GM18873 (cell line): ENCODE measurements around the gene MIDN.

Experiments
- ATAC-seq: cut with Tn5 transposase; IDR thresholded peaks from one replicate; pipeline ENCODE4 v1.9.1; 2021; ENCODE audit warnings: mild to moderate bottlenecking, moderate library complexity, moderate number of reproducible peaks; ENCODE audit not compliant: unreplicated experiment, low FRiP score

MIDN gene

DNA sequence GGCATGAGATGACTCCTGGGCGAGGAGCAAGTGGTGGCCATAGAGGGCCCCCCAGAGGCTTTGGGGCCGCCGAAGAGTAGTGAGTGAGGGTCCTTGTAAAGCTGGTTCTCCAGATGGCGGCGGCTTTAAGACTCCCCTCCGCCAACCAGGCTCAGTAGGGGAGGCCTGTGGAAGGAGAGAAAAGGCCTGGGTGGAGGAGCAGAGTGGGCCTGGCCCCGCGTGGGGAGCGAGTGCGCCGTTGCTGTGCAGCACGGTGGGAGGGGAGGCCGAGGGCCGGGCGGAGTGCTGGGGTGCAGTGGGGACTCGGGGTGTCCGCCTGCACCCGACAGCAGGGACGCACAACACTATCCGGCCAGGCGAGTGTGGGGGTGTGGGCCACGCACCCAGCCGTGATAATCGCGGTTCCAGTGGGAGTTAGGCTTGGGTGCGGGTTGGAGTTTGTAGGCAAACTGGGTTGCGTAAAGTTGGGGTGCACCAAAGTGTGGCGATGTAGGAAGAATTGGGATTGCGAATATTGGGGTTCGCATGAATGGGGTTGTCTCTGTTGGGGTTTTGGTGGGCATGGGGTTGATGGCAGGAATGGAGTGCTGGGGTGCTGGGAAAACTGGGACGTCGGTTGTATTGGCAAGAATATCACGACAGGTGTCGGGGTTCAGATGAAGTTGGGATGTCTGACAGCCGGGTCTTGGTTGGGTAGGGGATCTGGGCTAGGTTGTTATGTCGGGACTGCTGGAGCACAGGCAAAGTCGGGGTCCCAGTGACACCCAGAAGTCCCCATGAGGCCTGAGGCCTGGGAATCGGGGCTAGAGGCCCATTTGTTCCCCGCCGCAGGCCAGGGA lies 20.1 kb downstream of the MIDN start:
- no peak for ATAC-seq

DNA sequence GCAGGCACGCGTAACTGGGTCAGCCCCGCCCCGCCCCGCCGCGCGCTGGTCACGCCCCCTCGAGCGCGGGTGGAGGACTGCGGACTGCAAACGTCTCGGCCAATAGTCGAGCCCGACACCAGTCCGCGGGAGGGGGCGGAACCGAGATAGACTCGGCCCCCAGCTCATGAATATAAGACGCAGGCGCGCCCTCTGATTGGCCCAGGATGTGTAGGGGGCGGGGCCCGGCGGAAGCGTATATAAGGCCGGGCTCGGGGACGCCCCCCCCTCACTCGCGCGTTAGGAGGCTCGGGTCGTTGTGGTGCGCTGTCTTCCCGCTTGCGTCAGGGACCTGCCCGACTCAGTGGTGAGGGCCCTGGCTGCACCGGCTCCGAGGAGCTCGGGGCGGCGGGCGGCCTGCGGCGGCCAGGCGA lies 20.7 kb downstream of the MIDN start, which contains the start of gene CIRBP:
CIRBP (plus strand) TSS at position 268 of the 413 bp plus-strand sequence. CDS start 1,602 bp downstream, outside the sequence.
- peak; percentile 58 for ATAC-seq

DNA sequence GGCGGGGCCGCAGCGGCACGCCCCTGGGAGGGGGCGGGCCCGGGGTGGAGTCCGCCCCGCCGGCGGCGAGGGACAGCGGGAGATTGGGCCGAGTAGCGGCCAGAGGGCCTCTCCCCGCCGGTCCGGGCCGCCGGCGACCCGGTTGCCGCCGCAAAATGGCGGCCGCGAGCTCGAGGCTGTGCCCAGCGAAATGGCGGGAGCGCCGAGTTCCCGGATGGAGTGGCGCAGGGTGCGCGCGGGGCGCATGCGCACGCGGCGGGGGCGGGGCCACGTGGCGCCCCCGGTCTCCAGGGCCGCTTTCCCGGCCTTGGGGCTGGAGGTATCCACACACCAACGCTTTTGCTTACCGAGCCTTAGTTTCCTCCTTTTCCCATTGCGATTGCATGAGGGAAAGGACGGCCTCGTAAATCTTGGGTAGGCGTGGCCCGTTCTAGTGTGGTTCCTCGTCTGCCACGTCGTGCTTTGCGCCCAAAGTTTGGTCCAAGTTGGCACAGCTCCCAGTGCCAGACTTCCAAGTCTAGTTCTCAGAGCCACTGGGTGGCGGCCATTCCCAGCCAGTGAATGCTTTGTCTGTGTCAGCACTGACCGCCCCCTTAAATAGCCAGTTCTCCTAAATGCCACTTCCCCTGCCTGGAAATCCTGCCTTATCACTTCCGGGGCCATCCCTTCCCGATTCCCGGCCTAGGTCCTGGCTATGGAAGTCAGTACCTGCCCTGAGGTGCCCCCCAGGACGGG lies 21.3 kb downstream of the MIDN start:
- ATAC-seq, result peak; percentile 7

DNA sequence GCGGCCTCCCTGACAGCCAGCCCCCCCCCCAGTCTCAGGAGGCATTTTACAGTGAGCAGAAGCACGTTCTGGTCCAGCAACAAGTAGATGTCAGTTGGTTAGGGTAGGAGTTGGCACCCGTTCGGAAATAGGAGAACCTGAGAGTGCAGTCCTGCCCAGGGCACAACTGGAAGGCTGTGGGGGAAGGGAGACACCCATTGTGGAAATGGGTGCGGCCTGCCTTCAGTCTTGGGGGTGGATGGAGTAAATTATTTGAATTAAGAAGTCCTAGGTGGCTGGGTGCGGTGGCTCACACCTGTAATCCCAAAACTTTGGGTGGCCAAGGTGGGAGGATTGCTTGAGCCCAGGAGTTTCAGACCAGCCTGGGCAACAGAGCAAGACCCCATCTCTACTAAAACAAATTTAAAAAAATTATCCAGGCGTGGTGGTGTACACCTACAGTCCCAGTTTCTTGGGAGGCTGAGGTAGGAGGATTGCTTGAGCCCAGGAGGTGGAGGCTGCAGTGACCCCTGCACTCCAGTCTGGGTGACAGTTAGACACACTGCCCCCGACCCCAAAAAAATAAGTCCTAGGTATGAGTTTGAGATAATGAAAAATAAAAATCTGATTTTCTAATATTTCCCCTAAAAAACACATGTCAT lies 21.9 kb downstream of the MIDN start:
- ATAC-seq, result no peak

DNA sequence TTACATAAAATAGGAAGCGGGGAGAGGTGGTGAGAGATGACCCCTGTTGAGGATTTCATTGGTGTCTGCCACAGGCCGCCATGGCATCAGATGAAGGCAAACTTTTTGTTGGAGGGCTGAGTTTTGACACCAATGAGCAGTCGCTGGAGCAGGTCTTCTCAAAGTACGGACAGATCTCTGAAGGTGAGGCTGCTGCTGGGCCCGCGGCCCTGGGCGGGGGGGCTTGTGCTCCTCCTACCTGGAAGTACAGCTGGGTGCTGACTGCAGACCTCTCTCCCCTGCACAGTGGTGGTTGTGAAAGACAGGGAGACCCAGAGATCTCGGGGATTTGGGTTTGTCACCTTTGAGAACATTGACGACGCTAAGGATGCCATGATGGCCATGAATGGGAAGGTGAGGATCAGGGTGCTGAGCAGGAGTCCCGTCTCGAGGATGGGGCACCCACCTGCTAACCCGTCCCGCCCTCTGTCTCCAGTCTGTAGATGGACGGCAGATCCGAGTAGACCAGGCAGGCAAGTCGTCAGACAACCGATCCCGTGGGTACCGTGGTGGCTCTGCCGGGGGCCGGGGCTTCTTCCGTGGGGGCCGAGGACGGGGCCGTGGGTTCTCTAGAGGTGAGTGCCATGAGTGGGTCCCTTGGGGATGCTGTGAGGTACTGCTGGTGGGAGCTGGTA lies 22.6 kb downstream of the MIDN start:
- ATAC-seq, result no peak

DNA sequence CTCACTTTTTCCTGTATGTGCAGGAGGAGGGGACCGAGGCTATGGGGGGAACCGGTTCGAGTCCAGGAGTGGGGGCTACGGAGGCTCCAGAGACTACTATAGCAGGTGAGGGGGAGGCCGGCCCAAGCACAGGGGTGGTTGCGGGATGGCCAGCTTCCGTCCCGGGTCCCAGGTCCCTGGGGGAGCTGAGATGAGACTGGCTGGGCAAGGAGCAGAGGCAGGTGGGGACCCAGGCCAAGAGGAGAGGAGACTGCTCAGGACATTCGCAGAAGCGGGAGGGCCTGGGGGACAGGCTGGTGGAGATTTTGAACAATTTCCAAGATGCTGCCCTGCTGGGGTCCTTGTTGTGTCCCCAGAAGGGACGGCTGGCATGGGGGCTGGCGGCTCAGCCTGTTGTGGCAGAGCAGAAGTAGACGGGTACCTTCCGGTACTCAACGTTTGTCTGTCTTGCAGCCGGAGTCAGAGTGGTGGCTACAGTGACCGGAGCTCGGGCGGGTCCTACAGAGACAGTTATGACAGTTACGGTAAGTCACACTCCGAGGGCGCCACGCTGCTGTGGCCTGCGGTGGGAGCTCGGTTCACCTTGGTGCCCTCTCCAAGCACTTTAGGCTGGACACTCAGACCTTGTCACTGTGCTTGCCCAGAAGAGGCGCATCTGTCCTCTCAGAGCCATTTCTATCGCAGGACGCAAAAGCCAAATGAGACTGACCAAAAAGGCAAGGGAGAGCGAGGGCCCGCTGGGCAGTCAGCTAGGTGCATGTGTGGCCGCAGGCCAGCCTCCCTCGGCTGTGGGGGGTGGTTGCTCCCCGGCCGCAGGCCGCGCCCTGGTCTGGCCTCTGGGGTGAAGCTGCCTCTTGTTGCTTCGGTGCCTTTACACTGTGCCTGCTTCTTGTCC lies 23.4 kb downstream of the MIDN start:
- no peak for ATAC-seq

DNA sequence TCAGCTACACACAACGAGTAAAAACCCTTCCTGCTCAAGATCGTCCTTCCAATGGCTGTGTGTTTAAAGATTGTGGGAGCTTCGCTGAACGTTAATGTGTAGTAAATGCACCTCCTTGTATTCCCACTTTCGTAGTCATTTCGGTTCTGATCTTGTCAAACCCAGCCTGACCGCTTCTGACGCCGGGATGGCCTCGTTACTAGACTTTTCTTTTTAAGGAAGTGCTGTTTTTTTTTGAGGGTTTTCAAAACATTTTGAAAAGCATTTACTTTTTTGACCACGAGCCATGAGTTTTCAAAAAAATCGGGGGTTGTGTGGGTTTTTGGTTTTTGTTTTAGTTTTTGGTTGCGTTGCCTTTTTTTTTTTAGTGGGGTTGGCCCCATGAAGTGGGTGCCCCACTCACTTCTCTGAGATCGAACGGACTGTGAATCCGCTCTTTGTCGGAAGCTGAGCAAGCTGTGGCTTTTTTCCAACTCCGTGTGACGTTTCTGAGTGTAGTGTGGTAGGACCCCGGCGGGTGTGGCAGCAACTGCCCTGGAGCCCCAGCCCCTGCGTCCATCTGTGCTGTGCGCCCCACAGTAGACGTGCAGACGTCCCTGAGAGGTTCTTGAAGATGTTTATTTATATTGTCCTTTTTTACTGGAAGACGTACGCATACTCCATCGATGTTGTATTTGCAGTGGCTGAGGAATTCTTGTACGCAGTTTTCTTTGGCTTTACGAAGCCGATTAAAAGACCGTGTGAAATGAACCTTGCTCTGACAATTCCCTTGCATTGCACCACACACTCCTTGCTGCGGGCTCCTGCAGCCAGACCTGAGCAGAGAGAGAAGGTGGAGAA lies 24.3 kb downstream of the MIDN start:
- no peak for ATAC-seq

DNA sequence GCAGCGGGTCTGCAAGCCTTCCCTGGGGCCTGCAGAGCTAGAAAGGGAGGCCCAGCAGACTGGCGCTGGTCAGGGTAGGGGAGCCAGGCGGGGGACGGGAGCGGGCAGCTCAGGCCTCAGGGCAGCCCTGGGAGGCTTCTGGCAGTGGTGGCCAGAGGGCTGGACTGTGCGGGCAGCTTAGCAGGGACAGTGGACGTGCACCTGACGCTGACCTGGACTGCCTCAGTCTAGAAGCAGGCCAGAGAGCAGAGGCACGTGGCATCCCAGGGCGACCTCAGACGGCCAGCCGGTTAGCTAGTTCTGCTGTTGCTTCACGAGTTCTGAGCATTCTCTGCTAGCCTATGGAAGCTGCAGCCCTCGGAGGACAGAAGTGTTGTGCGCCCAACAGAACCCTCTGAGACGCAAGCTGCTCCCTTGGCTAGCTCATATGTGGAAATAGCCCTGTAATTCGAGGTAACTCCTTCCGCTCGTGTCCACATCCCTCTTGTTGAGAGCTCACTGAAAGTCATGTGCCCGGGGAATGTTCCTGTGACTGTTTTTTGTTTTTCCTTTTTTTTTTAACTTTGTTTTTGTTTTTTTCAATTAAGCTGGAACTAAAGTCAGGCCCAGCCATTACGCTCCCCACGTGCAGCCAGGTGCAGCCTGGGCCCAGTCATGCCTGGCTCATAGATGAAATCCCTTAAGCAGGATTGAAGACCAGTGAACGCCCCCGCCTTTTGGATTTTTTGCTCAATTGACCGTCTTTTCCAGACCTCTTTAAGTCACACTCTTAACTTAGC lies 25.1 kb downstream of the MIDN start:
- no peak for ATAC-seq

DNA sequence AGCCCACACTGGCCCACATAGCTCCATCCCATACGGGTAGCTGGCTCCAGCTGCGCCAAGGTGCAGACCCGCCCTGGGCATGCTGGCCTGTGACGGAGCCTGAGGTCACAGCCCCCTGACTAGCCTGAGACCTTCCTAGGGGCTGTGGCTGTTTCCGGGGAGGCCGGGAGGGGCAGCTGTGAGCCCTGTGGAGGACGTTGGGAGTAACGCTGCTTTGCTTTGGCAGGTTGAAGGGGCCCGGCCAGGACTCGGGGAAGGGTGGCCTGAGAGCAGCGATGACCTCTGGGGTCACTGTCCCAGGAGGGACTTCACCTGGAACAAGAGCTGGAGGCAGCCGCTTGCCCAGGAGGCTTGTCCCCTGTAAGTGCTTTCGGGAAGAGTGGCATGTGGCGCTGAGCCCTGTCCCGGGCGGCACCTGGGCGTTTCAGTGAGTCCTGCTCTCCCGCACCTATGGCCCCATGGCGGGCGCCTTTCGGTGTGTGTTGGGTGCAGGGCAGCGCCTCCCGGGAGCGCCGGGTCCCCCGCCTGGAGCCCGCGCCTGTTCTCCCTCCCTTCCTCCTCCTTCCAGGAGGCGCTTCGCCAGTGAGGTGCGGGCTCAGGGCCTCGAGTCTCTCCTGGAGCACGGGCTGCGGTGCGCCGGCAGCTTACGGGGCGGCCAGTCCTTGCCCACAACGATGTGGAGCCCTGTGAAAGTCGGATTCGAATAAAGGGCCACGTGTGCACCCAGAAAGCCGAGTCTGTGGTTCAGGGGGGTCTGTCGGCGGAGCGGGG lies 25.9 kb downstream of the MIDN start:
- no peak for ATAC-seq

DNA sequence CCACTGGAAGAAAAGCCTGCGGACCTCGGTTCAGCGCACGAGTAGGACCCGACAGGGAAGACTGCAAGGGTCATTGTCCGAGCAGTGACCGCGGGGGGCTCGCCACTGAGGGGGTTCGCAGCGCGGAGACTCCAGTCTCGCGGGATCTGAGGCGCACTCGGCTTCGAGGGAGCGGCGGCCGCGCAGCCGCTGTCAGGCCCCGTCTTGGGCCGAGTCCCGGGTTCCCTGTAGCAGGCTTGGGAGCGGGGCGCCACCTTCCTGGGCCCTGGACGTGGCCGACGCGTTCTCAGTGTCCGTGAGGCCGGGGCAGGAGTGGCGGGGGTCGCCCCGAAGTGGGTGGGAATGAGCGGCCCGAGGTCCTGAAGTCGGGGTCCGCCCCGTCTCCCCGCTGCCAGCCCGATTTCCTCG lies 26.5 kb downstream of the MIDN start:
- no peak for ATAC-seq

DNA sequence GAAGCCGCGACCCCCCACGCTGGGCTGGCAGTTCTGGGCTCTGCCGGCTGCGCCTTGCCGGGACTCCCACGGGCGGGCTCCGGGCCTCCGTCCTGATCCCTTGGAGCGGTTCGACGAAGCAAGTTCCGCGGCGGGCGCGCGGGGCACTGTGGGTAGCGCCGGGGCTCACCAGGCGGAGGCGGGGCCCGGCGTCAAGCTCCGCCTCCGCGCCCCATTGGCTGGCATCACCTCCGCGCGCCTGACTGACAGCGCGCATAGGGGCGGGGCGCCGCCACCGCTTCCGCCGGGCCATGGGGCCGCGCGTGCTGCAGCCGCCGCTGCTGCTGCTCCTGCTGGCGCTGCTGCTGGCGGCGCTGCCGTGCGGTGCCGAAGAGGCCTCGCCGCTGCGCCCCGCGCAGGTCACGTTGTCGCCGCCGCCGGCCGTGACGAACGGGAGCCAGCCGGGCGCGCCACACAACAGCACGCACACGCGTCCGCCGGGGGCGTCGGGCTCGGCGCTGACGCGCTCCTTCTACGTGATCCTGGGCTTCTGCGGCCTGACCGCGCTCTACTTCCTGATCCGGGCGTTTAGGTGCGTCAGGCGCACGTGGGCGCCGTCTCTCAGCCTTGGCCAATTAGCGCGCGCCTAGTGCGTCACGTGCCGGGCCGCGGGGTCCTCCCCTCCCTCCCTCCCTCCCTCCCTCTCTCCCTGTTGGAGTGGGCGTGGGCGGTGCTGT lies 27.0 kb downstream of the MIDN start, which contains the start of gene FAM174C:
FAM174C (plus strand) TSS at position 271 of the 716 bp plus-strand sequence; CDS start at position 291, 20 bp downstream.
- peak; percentile 57 for ATAC-seq

DNA sequence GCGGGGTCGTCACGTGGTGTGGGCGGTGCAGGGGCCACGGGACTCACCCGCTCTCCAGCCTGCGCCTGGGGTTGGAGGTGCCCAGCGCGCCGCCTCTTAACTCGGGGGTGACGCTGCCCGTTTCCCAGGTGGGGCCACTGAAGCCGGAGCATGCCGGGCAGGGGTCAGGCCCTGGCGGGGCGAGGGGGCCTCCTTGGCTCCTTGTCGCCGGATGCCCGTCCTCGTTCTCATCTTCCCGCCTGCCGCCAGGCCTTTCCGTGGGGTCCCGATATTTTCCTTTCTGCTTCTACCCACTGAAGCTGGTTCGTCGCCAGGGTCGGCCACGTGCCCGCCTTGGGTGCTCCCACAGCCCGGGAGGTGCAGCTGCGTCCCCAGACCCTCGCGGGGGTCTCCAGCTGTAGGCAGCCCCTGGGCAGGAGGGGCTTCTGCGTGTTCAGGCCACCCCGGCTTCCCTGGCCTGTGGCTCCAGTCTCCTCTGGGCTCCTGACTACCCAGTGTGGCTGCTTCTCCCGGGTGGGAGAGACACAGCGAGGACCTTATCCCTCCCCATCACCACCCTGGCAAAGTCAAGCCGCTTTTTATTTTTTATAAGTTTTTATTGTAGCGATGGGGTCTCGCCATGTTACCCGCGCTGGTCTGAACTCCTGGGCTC lies 27.7 kb downstream of the MIDN start:
- ATAC-seq, result no peak

DNA sequence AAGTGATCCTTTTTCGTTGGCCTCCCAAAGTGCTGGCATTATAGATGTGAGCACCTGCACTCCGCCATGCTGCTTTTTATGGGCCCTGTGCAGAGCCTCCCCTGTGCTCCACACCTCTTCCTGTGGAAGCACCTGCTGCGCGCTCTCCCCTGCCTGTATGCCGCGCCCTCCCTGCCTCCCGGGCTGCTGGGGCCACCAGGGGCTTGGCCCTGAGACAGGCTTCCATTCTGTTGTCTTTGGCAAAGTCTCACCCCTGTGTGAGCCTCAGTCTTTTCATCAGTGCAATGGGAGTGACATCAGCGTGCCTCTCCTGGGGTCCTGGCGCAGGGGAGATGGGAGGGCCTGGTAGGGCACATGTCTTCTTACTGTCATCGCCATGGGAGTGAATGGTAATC lies 28.2 kb downstream of the MIDN start:
- ATAC-seq, result no peak

DNA sequence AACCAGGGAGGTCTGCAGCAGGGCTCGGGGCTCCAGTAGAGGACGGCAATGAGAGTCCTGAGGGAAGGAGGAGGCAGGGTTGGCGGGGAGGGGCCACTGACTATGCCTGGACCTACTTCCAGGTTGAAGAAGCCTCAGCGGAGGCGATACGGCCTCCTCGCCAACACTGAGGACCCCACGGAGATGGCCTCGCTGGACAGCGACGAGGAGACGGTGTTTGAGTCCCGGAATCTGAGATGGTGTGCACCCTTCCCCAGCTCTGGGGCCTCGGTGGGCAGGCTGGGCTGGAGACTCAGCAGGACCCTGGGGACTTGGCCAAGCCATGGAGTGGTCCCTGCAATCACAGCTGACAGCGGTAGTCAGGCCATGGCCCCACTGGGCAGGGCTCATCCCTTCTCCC lies 28.7 kb downstream of the MIDN start:
- ATAC-seq, result no peak

DNA sequence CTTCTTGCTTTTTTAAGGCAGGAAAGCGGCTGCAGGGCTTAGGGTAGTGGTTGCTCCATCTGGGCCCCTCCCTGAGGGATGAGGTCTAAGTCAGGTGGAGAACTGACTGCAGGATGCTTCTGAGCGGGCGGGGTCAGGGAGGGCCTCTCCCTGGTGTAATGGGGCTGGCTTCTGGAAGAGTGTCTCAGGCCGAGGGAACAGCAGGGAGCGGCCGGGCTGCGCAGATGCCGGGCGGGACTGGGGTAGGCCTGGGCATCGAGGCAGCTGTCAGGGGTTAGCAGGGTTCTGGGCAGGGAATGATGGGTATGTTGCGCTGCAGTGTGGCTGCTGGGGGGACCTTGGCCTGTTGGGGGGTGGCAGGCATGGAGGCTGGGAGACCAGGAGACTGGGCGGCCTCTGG lies 29.7 kb downstream of the MIDN start:
- ATAC-seq, result no peak
